ENCODE measurements around the gene PMM2. TPM values are rescaled to one million over a fixed set of nuclear protein-coding genes. Genes with fewer than 3 reads are reported as not detected.

The PMM2 gene
- 24.3 and 36.9 TPM in 2 replicates for total RNA-seq

GRCh38 chr16:8797364-8798173 lies at the start of gene PMM2, which contains the start of gene TMEM186:
PMM2 (plus strand) TSS chr16:8797839; CDS start chr16:8797883, 44 bp downstream.
TMEM186 (minus strand) TSS chr16:8797639; CDS start chr16:8797614, 25 bp downstream.

GRCh38 chr16:8868416-8869211 lies 71.0 kb downstream of the PMM2 start, which contains the start of gene CARHSP1:
CARHSP1 (minus strand) TSS chr16:8869006; CDS start chr16:8859328, 9,678 bp downstream.

GRCh38 chr16:8882041-8882617 lies 84.5 kb downstream of the PMM2 start, which contains the start of gene LITAFD:
LITAFD (plus strand) TSS chr16:8882351; CDS start chr16:8884356, 2,005 bp downstream.

Other genes starting within 250 kb of the PMM2 start
- gene TMEM114, start 207.3 kb upstream of the PMM2 start, total RNA-seq, result not detected in 2 replicates
- gene METTL22, start 176.1 kb upstream of the PMM2 start, total RNA-seq, result 14.7 and 21.2 TPM in 2 replicates
- 1.4 and 3.8 TPM in 2 replicates for gene ABAT, start 123.2 kb upstream of the PMM2 start, total RNA-seq
- 9.4 and 13.0 TPM in 2 replicates for gene TMEM186, start 200 bp upstream of the PMM2 start, total RNA-seq
- gene CARHSP1, start 71.2 kb downstream of the PMM2 start, total RNA-seq, result 80.7 and 112 TPM in 2 replicates
- not detected in 2 replicates for gene LITAFD, start 84.5 kb downstream of the PMM2 start, total RNA-seq
- gene USP7, start 166.1 kb downstream of the PMM2 start, total RNA-seq, result 81.3 and 98.4 TPM in 2 replicates